Kidney glomerular epithelial cell (primary cell): ENCODE data around the gene MAP4K4.
"Not testable (repeated sequence)": the region's sequence is repeated elsewhere in the genome, so short reads cannot be mapped to it uniquely, and the experiment has no call there.

Experiments used
- DNase-seq: peaks from one replicate; lab custom pipeline; 2025; lab: John Stamatoyannopoulos, UW

MAP4K4 gene

DNA sequence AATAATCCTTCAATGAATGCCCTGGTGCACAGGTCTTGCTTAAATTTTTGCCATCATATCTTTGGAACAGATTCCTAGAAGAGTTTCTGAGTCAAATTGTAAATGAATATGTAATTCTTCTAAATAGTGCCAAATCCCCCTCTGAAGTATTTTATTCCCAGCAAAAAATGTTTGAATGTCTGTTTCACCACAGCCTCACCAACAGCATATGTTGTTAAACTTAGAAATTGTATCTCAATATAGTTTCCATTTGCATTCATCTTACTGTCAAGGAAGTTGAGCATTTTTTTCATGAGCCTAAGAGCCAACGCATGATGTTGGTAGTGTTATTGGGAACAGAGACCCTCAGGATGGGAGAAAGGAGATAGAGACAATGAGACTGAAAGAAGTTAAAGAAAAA, 207.4 kb downstream of the MAP4K4 start:
- DNase-seq, result no peak

DNA sequence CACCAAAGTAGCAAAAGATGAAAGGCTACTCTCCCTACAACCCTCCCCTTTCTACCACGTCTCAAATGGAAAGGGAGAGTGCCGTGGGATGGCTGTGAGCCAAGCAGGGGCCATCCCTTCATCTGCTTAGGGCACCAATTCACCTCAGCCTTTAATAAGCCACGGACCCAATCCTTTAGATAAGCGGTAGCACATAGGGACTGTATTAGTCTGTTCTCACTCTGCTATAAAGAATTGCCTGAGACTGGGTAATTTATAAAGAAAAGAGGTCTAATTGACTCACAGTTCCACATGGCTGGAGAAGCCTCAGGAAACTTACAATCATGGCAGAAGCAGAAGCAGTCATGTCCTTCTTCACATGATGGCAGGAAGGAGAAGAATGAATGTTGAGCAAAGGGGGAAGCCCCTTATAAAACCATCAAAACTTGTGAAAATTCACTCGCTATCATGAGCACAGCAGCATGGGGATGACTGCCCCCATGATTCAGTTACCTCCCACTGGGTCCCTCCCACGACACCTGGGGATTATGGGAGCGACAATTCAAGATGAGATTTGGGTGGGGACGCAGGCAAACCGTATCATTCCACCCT, 208.3 kb downstream of the MAP4K4 start:
- no peak for DNase-seq

DNA sequence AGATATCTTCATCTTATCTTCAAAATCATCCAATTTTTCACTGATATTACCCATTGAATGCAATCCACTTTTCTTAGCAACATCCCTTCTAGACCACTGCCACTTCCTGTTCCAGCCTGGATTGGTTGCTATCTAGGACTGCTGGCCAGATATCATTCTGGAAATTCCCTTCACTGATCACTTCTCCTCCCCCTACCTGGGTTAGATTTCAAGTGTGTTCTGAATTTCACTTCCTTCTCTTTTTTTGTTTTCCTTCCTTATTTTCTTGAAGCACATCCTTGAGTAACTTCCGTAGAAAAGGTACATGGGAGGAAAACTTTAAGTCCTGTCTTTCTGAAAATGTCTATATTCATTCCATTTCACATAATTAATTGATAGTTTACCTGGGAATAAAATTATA, 212.3 kb downstream of the MAP4K4 start:
- DNase-seq, result no peak

DNA sequence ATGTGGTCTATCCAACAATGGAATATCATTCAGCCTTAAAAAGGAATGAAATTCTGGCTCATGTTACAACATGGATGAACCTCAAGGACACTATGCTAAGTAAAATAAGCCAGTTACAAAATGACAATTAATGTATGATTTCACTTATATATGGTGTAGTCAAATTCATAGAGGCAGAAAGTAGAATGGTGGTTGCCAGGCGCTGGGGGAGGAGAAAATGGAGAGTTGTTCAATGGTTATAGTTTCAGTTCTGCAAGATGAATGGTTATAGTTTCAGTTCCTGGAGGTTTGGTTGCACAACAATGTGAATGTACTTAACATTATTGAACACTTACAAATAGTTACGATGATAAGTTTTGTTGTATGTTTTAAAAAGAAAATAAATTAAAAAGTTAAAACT, 215.0 kb downstream of the MAP4K4 start:
- no peak for DNase-seq

DNA sequence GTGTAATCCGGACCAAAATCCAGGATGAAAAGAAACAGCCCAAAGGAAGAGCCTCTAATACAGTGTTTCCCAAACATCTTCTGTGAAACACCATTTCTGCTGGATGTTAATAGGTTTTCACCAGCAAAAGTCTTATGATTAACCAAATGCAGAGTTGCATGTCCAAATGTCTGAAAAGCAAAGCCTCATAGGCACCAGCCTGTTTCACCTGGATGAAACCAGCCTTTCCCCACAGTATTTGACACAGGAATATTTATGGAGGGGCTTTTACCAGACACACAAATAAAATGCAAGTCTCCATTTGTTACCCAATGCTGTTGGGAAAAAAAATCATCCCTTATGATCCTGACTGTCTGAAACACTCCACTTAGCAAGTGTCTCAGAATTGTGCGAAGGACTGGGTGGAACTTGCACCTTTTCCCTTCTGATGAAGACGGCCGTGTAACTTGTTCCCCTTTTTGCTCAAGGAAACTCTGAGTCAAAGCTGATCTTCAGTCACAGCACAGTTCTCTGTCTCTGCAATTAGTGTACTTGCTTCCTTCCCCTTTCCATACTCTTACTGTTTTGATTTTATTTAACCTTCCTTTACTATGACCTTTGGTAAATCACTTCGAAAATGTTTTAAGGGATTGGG, 223.9 kb downstream of the MAP4K4 start:
- DNase-seq, result no peak

DNA sequence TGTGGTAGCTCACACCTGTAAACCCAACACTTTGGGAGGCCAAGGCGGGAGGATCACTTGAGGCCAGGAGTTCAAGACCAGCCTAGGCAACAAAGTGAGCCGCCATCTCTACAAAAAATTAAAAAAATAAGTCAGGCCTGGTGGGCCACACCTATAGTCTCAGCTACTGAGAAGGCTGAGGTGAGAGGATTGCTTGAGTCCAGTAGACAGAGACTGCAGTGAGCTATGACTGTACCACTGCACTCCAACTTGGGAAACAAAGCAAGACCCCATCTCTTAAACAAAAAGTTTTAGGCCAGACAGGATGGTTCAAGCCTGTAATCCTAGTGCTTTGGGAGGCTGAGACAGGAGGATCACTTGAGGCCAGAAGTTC, 224.4 kb downstream of the MAP4K4 start:
- DNase-seq, result no peak

DNA sequence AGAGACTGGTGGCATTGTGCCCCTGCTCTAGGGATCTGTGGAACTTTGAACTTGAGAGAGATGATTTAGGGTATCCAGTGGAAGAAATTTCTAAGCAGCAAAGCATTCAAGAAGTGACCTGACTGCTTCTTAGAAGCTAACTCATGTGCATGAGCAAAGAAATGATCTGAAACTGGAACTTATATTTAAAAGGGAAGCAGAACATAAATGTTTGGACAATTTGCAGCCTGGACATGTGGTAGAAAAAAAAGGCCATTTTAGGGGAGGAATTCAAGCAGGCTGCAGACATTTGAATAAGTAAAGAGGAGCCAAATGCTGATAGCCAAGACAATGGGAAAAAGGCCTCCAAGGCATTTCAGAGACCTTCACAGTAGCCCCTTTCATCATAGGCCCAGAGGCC, 226.8 kb downstream of the MAP4K4 start:
- not testable (repeated sequence) for DNase-seq

DNA sequence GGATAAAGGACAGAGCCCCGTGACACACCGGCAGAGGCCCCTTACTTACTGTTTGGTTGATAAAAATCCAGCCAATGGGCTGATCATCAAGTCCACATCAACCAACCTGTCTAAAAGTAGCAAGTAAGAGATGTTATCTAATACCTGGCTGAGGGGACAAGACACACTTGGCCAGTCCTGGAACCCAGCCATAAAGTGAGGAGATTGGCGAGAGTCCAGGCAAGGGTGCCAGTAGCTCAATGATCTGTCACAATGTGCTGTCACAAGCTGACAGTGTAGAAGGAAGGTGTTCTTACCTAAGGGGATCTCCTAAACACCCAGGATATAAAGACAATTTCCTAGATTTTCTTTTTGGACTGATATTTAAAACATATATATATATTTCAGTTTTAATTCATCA, 232.5 kb downstream of the MAP4K4 start:
- no peak for DNase-seq

DNA sequence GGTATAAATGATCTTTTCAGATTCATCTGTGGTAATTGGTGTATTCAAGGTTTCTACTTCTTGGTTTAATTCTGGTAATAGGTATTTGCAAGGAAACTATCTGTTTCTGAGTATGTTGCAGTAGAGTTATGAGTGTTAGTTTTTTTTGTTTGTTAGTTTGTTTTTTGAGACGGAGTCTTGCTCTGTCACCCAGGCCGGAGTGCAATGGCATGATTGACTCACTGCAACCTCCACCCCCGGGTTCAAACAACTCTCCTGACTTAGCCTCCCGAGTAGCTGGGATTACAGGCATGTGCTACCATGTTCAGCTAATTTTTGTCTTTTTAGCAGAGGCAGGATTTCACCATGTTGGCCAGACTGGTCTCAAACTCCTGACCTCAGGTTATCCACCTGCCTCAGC, 233.3 kb downstream of the MAP4K4 start:
- no peak for DNase-seq

DNA sequence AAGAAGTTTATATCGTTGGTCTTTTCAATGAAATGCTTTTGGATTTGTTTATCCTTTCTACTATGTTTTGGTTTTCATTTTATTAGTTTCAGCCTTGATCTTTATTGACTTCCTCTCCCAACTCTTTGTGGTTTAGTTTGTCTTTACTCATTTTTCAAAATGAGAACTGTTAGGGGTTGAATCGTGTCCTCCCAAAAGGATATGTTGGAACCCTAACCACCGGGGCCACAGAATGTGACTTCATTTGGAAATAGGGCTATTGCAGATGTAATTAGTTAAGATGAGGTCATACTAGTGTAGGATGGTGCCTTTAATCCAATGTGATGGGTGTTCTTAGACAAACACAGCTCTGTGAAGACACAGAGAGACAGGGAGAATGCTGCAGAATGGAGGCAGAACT, 233.9 kb downstream of the MAP4K4 start:
- no peak for DNase-seq

DNA sequence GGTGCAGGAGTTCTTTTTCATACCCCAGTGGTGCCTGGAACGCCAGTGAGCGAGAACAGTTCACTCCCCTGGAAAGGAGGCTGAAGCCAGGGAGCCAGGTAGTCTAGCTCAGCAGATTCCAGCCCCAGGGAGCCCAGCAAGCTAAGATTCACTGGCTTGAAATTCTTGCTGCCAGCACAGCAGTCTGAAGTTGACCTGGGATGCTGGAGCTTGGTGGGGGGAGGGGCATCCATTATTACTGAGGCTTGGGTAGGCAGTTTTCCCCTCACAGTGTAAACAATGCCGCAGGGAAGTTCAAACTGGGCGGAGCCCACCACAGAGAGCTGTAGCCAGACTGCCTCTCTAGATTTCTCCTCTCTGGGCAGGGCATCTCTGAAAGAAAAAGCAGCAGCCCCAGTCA, 238.3 kb downstream of the MAP4K4 start:
- DNase-seq, result not testable (repeated sequence)

DNA sequence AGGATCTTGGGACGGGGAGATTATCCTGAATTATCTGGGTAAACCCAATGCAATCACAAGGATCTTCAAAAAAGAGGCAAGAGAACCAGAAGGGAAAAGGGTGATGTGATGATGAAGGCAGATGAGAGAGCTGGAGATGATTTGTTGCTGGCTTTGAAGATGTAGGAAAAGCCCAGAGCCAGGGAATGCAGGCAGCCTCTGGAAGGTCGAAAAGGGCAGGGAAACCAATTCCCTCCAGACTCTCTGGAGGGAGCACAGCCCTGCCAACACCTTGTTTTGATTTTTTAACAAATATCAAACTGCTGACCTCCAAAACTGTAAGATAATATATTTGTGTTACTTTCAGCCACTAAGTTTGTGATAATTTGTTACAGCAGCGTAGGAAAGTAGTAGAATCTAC, 245.3 kb downstream of the MAP4K4 start:
- DNase-seq, result no peak
